Fibroblast of skin of left quadriceps (primary cell): Measurements from ENCODE around the gene GSX2.
"Not testable (repeated sequence)": the region's sequence is repeated elsewhere in the genome, so short reads cannot be mapped to it uniquely, and the experiment has no call there.

Source experiments
- DNase-seq, 2 experiments: peaks; one replicate each; pipeline ENCODE4 v3.0.0-alpha.2; 2013; ENCODE audit warnings: low read depth in 2 of 2

Gene GSX2

DNA sequence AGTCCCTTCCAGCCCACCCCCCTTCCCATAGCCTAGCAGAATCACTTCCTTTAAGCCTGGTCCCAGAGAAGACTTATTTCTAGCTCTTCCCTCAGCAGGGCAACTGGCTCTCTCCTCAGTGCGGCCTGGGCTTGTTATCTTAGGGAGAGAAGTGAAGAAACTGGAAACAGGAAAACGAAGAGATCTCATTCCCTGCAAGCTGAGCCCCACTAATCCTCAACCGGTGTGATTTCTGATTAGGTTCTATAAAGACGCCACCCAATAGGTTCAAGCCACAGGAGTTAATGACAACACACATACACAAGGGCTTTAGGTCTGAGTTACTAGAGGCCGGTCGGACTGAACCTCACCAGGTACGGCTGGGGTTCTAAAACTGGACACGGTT, 3.2 kb downstream of the GSX2 start:
- no peak for DNase-seq

DNA sequence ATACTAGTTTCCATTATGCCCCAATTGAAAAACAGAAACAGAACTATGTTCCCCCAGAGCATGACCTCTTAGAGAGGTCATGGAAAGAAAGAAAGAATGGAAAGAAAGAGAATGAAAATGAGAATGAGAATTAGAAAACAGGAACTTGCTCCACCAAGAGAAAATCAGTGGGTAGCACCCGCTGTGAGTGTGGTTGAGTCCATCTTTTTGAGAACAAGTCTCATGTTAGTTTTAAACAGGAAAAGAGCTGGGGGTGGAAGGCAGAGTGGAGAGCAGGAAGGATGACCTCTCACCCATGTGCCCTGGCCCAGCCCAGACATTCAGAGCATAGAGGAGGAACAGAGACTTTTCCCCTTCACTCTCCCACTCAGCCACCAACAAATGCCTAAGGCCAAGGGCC, 4.9 kb downstream of the GSX2 start:
- no peak for DNase-seq

DNA sequence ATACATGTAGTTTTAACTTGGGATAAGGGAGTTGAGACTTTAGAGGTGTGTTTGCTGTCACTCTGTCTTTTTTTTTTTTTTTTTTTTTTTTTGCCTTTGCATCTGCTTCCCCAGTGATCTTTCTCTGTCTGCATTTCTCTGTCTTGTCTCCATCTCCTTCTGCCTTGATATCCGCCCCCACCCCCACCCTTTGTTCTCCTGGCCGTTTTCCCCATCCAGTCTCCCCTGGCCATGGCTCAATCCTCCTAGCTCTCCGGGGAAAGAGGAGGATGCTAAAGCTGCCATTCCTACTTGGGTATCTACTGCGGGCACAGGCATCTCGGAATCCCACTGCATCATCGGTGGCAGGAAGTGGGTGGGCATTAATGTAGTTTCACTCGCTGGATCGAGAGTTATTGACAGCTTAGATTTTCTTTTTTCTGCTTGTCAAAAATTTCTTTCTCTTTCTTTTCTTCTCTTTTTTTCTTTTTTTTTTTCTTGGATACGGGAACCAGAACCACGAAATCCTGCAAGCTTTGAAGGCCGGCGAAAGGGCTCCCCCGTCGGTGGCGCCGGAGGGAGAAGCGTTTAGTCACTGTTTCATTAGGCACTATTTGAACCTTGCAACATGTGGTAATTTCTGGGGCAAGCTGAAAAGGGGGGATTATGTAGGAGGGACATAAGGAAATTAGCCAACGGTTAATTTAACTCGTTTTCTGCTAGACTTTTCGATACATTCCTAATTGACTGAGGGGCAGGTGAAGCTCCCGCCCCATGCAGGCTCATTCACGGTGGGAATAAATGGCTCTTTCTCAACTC, 8.2 kb downstream of the GSX2 start:
- DNase-seq = no peak

DNA sequence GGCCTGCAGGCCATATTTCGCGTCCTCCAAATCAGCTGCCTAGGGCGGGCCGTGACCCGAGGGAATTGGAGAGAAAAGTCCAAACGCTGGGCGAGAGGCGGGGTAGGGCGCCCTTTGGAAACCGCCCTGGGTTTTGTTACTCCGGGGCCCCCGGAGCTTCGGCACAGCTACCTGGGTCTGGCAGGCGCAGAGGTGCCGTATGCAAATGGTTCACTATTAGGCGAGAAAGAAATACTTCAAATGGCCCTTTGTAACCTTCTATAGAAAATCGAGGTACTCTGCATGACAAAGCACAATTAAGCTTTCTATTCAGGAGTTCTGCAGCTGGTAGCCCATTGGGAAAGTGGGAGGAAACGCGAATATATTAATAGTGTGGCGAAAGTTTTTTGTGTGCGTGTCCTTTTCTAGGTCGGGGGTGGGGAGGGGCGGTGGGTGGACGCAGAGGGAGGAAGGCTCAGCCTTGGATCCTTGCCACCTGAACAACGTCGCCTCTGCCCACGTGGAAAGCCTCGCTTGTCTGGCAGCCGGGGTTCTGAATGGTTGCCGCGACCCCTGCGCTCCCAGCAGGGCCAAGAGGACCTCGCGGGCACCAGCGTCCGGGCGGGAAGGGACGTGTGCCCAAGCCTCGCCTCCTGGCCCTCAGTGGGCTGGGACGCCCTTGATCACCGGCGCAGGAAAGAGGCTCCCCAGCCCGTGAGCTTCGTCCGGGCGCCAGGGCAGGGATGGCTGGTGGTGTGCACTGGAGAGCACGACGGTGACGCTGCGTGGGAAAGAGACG, 9.5 kb downstream of the GSX2 start:
- no peak for DNase-seq

DNA sequence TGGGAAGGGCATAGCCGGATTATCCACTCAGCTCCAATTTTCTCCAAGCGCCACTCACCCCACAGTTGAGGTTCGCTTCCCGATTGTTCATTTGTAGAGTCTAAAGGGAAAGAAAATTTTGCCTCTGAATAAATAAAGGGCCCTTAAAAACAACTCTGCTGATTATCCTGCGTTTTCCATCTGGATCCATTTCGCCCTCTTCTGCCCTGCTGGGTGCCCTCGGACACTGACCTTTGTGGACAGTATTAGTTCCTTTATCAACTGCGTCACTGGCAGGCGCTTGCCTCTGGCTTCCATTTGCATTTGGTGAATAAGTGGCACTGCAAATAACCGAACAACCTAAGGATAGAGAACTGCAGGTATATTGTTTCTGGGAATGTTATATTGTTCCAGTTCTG, 10.1 kb downstream of the GSX2 start:
- DNase-seq = no peak

DNA sequence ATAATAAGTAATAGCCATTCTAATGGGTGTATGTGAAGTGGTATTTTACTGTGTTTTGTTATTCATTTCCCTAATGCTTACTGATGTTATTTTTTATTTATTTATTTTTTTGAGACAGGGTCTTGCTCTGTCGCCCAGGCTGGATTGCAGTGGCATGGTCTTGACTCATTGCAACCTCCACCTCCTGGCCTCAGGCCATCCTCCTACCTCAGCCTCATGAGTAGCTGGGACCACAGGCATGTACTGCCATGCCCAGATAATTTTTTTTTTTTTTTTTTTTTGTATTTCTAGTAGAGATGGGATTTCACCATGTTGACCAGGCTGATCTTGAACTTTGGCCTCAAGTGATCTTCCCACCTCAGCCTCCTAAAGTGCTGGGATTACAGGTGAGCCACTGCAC, 13.2 kb downstream of the GSX2 start:
- DNase-seq = not testable (repeated sequence)

DNA sequence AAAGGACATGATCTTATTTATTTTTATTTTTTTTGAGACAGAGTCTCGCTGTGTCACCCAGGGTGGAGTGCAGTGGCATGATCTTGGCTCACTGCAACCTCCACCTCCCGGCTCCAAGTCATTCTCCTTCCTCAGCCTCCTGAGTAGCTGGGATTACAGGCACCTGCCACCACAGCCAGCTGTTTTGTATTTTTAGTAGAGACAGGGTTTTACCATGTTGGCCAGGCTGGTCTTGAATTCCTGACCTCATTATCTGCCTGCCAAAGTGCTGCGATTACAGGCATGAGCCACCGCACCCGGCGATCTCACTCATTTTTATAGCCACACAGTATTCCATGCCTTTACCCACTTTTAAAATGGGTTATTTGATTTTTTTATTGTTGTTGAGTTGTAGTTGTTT, 16.3 kb downstream of the GSX2 start:
- not testable (repeated sequence) for DNase-seq

DNA sequence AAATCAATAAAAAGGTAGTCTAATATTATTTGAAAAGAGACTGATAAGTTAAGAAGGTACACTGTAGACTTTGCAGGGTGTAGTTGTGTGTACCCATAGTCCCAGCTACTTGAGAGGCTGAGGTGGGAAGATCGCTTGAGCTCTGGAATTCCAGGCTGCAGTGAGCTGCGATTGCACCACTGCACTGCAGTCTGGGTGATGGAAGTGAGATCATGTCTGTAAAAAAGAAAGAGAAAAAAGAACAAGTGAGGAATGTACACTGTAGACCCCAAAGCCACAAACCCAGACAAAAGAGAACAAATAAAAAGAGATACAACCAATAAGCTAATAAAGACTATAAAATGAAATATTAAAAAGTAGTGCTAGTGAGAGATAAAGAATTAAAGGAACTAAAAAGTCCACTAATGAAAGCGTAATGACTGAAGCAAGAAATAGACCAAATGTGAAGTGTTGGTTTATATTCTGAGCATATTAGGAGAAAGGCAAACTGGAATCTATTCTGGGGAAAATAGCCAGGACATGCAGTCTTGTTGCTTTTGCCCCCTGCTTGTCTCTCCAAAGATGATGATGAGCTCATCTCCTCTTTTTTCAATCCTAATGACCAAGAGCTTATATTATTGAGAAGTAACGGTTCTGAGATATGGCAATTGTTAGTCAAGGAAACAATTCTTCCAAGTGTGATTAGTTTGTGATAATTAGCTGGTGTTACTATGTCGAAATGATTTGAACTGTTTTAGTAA, 19.1 kb downstream of the GSX2 start:
- DNase-seq = no peak

DNA sequence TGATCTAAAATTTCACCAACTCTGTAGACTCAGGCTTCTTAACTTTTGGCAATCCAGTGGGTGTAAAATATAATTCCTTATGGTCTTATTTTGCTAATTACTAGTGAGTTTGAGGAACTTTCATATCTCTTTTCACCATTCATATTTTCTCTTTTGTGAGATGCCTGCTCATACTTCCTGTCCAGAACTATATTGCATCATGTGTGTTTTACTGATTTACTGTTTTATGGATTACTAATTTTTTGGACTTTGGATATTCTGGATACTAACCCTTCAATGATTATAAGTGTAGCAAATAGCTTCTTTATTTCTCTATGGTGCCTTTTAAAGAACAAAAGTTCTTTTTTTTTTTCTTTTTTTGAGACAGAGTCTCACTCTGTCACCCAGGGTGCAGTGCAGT, 20.6 kb downstream of the GSX2 start:
- no peak for DNase-seq

DNA sequence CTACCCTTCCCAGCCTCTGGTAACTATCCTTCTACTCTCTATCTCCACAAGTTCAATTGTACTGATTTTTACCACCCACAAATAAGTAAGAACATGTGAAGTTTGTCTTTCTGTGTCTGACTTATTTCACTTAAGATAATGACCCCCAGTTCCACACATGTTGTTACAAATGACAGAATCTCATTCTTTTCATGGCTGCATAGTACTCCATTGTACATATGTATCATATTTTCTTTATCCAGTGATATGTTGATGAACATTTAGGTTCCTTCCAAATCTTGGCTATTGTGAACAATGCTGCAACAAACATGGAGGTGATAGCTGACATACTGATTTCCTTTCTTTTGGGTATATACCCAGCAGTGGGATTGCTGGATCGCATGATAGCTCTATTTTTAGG, 27.7 kb downstream of the GSX2 start:
- no peak for DNase-seq

DNA sequence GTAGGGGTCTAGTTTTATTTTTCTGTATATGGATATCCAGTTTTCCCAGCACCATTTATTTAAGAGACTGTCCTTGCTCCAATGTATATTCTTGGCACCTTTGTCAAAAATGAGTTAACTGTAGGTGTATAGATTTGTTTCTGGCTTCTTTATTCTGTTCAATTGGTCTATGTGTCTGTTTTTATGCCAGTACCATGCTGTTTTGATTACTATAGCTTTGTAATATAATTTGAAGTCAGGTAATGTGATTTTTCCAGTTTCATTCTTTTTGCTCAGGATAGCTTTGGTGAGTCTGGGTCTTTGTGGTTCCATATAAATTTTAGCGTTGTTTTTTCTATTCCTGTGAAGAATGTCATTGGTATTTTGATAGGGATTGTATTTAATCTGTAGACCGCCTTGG, 28.7 kb downstream of the GSX2 start:
- not testable (repeated sequence) for DNase-seq

DNA sequence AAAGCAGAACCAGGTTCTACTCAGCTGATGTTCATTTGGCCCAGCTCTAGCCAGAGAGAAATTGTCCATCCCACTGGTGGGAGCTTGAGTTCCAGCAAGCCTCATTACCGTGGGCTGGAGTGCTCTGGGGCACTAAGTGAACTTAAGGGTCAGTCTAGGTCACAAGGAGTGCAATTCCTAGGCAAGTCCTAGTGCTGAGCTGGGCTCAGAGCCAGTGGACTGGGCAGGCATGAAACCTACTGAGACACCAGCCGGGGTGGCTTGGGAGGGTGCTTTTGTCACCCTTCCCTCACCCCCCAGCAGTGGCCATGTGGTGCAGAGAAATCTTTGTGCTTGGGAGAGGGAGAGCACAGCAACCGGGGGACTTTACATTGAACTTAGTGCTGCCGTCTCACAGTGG, 39.4 kb downstream of the GSX2 start:
- no peak for DNase-seq

DNA sequence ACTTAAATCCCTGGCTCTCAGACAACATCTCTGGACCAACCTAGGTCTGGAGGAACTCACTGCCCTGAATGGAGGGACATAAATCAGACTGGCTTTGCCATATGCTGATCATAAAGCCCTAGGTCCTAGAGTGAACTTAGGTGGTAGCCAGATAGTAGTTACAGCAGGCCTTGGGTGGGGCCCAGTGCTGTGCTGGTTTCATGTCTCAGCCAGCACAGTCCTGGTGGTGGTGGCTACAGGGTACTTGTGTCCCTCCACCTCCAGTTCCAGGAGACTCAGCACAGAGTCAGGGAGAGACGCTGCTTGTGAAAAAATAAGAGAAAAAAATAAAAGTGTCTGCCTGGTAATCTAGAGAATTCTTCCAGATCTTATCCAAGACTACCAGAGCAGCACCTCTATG, 40.3 kb downstream of the GSX2 start:
- no peak for DNase-seq

DNA sequence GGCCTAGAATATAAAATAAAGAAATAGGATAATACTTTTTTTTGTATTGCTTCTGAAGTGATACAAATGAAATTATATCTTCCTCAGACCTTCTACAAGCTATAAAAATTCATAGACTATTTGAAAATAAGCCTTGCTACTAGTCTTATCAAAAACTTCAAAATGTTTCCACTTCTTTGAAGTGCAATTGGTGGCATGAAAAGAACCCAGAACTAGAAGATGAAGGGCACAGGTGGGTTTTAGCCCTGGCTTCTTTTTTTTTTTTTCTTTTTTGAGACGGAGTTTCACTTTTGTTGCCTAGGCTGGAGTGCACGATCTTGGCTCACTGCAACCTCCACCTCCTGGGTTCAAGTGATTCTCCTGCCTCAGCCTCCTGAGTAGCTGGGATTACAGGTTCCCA, 44.2 kb downstream of the GSX2 start:
- DNase-seq = no peak

DNA sequence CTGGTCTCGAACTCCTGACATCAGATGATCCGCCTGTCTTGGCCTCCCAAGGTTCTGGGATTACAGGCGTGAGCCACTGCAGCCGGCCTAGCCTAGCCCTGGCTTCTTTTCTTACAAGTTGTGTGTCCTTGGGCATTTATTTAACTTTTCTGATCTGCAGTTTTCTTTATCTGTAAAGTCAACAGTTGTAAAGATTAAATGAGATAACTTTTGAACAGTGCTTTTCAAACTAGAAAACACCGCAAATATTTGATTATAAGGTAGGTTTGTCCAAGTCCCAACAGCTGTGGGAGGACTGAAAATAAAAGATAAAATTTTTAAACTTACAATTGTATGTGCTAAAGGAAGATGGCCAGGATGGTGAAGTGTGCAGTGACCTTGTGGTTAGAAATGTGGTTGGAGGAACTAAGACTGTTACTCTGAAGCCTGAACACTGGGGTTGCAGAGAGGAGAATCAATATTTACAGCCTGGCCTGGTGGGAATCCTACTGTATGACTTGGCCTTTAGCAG, 44.8 kb downstream of the GSX2 start:
- no peak for DNase-seq

DNA sequence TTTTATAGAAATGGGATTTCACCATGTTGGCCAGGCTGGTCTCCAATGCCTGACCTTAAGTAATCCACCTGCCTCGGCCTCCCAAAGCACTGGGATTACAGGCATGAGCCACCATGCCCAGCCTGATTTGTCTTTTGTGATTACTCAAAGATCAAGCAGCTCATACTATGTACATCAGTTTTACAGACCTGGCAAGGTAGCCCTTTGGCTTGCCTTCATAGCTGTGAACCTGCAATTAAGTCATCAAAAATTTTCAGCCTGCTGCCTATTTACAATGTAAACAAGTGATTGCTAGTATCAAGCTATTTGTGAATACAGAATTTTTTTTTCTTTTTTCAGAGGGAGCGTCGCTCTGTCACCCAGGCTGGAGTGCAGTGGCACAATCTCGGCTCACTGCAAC, 46.2 kb downstream of the GSX2 start:
- no peak for DNase-seq

DNA sequence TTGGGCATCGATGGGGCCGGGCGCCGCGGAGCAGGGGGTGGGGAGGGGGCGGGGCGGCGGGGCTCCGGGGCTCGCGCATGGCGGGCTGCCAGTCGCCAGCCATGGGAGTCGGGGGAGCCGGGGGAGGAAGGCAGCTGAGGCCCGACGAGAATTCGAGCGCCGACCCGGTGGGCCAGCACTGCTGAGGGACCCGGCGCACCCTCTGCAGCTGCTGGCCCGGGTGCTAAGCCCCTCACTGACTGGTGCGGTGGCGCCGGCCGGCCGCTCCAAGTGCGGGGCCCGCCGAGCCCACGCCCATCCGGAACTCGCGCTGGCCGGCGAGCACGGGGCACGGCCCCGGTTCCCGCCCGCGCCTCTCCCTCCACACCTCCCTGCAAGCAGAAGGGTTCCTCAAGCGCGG, 49.4 kb downstream of the GSX2 start:
- DNase-seq = no peak
